HT1080 (cell line): ENCODE results near the gene PNCK. TPM values are rescaled to one million over a fixed set of nuclear protein-coding genes. Genes with fewer than 3 reads are reported as not detected.
"Not testable (repeated sequence)": the region's sequence is repeated elsewhere in the genome, so short reads cannot be mapped to it uniquely, and the experiment has no call there.

ENCODE experiments used
- DNase-seq: peaks from one replicate; pipeline ENCODE4 v3.0.0-alpha.2; 2015; ENCODE audit warnings: low read depth
- total RNA-seq: library from RNA; depleted of rRNA; stranded (reverse); fragments of >200 nt; shearing (Covaris generic); gene quantifications from 2 replicates; pipeline ENCODE4 v1.2.3, GENCODE V29; 2014

The PNCK gene
- total RNA-seq, 1 experiment from 2014 or later, result not detected

- no peak for DNase-seq
These were observed 13.1 kb upstream of the PNCK start for GRCh38 chrX:153686711-153687110.

GRCh38 chrX:153685751-153686696 lies 12.4 kb upstream of the PNCK start:
- DNase-seq, result no peak

GRCh38 chrX:153685156-153685536 lies 11.5 kb upstream of the PNCK start:
- DNase-seq, result no peak

GRCh38 chrX:153684467-153685155 lies 11.0 kb upstream of the PNCK start:
- no peak for DNase-seq

- DNase-seq, result not testable (repeated sequence)
These were observed 9.9 kb upstream of the PNCK start for GRCh38 chrX:153683486-153683885.

- no peak for DNase-seq
These were observed 7.6 kb upstream of the PNCK start for GRCh38 chrX:153681175-153681574.

GRCh38 chrX:153674219-153674851 lies 722 bp upstream of the PNCK start:
- DNase-seq, result no peak

GRCh38 chrX:153672531-153673427 lies 834 bp downstream of the PNCK start:
- DNase-seq, result no peak

GRCh38 chrX:153671589-153672530 lies 1.8 kb downstream of the PNCK start:
- no peak for DNase-seq

- DNase-seq, result no peak
These were observed 2.6 kb downstream of the PNCK start for GRCh38 chrX:153670748-153671588.

- no peak for DNase-seq
These were observed 3.5 kb downstream of the PNCK start for GRCh38 chrX:153669901-153670731.

- no peak for DNase-seq
These were observed 4.3 kb downstream of the PNCK start for GRCh38 chrX:153669174-153669890.

GRCh38 chrX:153668423-153669173 lies 5.0 kb downstream of the PNCK start:
- DNase-seq, result no peak

- peak; percentile 64 for DNase-seq
These were observed 5.6 kb downstream of the PNCK start for GRCh38 chrX:153667956-153668396.

GRCh38 chrX:153667281-153667955 lies 6.2 kb downstream of the PNCK start:
- DNase-seq, result no peak

GRCh38 chrX:153665726-153666306 lies 7.8 kb downstream of the PNCK start:
- DNase-seq, result no peak
